Activated CD8-positive, alpha-beta memory T cell treated with anti-CD3 and anti-CD28 coated beads for 1 hour (primary cell): Measurements from ENCODE around the gene WDFY2.

ENCODE experiments used
- DNase-seq, 2 donors: peaks; one replicate each; pipeline ENCODE4 v3.0.0-alpha.2; 2020; ENCODE audit warnings: low read depth in 1 of 2; ENCODE audit errors: extremely low read depth in 1 of 2

Gene WDFY2

DNA sequence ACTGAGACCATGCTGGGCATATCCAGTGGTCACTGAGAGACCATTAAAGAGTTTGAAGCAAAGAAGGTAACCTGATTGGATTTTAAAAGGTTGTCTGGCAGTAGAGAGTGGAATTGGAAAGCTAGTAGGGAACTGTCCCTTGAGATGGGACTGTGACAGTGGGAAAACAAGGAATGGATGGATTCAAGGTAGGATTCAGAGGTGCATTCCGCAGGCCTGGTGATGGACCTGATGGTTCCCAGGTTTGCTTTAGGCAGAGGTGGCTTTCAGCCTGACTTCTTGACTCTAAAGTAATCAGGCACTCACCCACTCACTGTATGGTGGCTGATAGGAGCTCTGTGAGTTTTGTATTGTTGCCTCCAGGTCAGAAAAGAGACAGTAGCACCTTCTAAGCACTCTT, 146.7 kb downstream of the WDFY2 start:
- DNase-seq: no peak

- DNase-seq: no peak
These were observed 147.5 kb downstream of the WDFY2 start for GRCh38 chr13:51731759-51732158.

DNA sequence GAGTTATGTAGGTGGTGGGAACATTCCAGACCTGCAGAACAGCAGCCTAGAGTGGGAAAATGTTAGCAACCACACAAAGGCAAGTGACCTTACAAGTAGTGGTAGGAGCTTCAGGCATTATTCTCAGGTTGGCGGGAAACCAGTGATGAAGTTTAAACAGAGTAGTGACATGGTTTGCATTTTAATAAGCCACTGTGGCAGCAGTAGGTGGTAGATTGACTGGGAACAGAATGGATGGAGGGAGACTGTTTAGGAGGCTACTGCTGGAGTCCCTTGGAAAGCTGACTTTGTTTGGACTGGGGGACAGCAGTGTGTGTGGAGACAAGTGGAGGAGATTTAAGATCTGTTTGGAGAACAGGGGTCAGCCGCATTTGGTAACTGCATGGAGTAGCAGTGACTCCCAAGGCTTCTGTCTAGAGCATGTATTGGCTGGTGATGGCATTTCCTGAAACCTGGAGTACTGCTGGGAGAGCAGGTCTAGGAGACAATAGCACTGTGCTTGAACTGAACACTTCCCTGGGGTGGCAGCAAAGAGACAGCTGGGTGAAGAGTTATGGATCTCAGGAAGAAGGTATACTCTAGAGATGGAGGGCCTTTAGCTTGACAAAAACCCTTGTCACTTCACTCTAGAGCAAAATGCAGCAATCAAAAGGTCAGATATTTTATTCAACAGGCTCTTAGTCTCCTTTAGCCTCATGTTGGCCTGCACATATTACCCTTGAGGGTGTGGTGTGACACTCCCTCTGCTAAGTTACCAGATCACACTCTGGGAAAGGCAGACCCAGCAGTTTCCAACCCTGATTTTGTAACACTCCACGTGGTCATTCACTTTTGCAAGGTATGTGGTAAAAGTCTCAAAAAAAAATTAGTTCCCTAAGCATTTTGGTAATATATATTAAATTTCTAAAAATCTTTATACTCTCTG, 149.4 kb downstream of the WDFY2 start:
- no peak for DNase-seq

DNA sequence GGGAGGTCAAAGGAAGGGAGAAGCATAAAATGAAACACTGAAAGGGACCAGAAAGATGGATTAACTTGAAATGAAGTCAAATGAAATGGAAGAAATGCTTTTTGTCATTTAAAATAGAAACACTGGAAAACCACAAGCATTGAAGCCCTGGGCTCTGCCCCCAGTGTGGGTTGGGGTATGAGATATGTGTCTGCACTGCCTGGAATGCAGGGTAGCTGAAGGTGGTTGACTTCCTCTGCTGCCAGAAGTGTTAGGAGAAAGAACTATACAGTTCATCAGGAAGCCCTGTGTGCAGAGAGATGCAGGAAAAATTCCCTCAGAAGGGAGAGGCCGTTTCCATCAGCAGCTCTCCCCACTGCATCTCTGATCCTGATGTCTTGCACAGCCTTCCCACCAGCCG, 150.5 kb downstream of the WDFY2 start:
- no peak for DNase-seq

DNA sequence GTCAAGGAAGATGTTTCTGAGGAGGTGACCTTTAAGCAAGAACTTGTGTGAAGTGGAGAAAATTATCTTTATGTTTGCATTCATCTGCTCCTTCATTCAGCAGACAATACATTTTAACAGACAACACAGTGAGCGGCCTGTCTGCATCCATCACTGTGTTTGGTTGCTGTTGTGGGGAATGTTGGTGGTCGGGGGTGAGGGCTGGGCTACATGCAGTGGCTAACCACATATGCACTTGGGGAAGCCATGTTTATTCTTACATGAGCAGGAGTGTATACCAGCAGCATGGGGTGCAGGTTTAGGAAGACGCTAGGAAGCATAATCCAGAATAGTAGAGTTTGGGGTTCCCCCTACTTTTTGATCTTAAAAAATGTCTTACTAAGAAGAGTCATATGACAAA, 153.3 kb downstream of the WDFY2 start:
- DNase-seq: no peak

- no peak for DNase-seq
These were observed 154.1 kb downstream of the WDFY2 start for GRCh38 chr13:51738226-51738905.

DNA sequence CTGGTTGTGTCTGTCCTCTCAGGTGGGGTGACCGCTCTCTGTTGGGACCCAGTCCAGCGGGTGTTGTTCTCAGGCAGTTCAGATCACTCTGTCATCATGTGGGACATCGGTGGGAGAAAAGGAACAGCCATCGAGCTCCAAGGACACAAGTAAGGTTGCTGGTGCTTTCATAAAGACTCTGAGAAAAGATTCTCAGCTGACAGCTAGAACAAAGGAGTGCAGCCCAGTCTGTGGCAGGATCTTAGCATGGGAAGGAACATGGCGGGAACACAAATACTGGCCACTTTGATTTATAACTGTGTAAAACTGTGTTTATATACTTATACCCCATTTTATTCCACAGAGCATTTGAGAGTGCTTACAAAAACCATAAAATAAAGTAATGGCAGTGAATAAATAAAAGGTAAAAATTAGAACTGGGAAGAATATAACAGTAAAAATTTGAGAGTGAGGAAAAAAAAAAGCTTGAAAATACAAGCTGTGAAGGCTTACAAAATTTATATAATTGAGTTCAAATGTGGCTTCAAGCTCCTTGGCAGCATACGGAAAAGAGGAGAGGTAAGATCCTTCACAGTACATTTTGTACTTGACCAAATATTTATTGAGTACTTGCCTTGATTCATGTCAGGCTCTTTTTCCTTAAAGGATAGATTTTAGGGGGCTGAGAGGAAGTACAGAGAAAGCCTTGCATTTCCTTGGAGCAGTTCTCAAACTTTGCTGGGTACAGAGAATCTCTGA, 154.9 kb downstream of the WDFY2 start:
- DNase-seq: no peak

DNA sequence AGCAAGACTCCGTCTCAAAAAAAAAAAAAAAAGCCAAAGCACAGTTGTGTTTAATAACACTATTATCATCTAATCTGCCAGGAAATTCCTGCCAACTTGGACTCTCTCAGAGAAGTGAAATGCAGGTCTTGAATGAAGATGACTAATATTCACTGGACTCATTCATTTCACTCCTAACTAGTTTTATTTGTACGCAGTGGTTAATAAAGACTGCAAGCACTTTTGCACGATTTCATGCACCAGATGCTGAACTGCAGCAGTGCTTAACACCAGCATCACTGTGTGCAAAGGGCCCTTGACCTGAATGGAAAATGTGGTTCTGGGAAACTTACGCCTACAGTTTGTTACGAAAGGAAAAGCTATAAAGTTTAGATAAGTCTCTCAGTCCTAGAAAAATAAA, 156.4 kb downstream of the WDFY2 start:
- DNase-seq: no peak

DNA sequence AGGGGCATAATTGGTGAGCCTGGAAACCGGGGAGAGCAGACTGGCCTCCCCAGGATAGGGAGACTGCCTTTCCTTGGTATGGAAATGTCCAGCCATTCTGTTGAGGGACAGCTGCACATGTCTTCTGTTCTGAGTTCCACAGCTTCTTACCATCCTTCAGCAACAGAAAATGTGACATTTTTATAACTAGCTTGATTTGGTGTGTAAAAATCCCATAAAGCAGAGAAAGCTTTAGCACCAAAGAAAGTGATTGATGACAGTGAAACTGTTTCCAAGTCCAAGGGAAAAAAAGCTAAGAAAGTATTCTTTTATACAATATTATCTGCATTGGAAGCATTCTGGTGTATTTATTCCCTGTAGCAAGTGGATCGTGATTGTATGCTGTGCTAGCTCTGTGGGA, 157.8 kb downstream of the WDFY2 start:
- no peak for DNase-seq

- no peak for DNase-seq
These were observed 158.3 kb downstream of the WDFY2 start for GRCh38 chr13:51742611-51743010.

- no peak for DNase-seq
These were observed 161.0 kb downstream of the WDFY2 start for GRCh38 chr13:51745243-51745642.

DNA sequence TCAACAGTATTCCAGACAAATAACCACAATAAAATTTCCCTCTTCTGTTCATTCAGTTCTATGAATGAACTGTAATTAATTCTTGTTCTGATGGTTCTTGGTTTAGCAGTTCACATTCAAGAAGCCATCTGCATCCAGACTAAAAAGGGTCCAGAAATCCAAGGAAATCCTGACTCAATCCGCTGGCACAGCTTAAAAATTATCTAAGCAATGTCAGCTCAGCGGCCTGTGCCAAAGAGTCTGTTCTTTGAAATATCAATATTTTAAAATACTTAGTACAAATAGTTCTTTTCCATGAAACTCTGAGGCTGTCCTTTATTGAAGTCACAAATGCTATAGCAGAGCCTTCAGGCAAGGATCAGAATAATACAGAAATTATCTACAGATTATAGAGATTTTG, 162.5 kb downstream of the WDFY2 start:
- no peak for DNase-seq

DNA sequence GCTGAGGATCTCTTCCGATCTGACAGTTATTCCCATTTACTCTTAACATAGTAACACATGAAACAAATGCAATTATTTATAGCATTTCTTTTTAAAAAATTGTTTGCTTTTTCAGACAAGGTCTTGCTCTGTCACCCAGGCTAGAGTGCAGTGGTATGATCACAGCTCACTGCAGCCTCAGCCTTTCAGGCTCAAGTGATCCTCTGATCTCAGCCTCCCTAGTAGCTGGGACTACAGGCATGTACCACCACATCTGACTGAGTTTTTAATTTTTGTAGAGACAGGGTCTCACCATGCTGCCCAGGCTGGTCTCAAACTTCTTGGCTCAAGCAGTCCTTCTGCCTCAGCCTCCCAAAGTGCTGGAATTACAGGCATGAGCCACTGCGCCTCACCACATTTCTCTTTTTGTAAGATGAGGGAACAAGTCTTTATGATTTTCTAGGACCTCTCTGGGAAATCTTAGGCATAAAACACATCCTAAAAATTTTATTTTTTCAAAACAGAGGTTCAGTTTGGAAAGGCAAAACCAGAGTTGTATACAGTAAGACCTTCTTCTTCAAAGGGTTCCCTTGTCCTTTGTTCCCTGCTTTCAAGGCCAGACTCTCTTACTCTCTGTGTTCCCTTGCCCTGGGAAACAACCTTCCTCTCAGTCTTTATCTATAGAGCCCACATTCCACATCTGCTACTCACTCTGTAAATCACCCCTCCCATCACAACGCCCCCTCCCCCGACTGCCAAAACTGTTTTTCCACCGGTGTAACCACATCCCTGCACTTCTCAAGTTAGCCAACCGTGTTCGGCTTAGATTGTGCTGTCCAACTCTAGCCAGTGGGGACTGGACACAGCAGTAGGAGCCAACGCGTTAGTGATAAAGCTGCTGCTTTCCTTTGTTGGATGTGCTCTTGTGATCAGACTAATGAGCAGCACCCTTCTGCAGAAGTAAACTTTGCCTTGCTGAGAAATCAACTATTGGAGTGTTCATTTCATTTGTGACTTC, 163.5 kb downstream of the WDFY2 start:
- no peak for DNase-seq

DNA sequence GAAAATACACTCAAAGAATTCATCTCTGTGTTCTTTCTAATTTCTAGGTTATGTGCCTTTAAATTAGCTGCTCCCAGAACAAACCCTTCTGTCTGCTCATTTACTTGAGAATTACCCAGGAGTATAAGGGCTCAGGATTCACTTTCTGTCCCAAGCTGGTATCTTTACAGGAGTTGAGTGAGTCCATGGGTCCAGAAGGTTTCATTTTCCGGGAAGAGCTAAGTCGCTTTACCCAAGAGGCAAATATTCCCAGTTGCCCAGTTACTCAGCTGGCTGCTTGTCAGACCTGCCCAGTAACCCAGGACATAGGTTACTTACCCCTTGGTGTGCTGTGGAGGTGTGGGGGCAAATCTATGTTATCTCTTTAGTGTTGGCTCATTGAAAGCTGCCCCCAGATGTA, 172.4 kb downstream of the WDFY2 start:
- no peak for DNase-seq

DNA sequence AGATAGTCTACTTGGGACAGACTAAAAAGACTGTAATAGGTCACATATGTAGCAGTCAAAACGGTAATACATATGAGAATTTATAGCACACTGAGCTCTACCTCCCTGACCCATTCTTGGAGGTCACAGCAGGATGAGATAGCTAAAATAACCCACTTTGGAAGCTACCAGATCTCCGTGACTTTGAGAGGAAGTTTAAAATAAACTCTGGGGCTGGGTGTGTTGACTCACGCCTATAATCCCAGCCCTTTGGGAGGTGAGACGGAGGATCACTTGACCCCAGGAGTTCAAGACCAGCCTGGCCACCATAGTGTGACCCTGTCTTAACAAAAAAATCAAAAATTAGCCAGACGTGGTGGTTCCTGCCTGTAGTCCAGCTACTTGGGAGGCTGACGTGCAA, 174.4 kb downstream of the WDFY2 start:
- no peak for DNase-seq

- DNase-seq: no peak
These were observed 175.0 kb downstream of the WDFY2 start for GRCh38 chr13:51759240-51759639.

- no peak for DNase-seq
These were observed 176.3 kb downstream of the WDFY2 start for GRCh38 chr13:51760592-51760991.

DNA sequence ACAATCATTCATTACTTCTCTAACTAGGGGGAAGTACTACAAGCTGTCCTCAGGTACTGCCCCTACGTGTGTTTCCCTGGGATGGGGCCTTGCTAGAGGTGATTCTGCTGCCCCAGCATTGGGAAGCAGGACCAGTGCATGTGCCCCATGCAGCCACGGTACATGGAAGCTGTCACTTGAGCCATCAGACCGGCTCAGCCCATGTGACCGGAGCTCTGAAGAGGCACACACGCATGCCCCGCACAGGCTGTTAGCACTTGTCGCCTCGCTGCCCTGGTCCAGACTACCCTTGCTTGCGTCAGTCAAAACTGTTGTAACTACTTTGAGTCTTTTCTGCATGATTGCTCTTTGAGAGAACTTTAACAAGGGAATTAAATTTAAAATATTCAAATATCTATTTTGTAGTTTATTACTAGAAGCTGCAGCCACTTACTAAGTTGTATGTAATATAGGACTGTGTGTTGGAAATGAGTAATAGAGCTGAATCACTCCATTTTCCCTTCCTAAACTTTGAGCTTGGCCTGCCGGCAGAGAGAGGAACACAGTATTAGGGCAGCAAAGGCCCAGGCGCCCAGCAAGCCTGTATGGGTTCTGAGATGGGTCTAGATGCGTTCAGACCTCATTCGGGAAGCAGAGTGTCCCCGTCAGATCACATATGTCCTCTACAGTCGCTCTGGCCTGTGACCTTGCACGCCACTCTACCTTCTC, 177.5 kb downstream of the WDFY2 start:
- no peak for DNase-seq

GRCh38 chr13:51763486-51763885, 179.2 kb downstream of the WDFY2 start:
- no peak for DNase-seq
